VCaP (cell line): ENCODE data around the gene NLRP8.
"Not testable (repeated sequence)": the region's sequence is repeated elsewhere in the genome, so short reads cannot be mapped to it uniquely, and the experiment has no call there.

Source experiments
- H3K27ac ChIP-seq: fragments of 450-650 bp; 2 replicates; pipeline ENCODE4 v1.5.1; 2017
- CTCF ChIP-seq: fragments of 450-650 bp; conservative IDR thresholded peaks from 2 replicates; pipeline ENCODE4 v1.5.1; 2017; ENCODE audit warnings: mild to moderate bottlenecking, moderate library complexity

Gene NLRP8

GRCh38 chr19:55939206-55939605 is 8.4 kb upstream of the NLRP8 start:
- no peak for TF ChIP-seq CTCF
- no peak overlapping the region for H3K27ac ChIP-seq

GRCh38 chr19:55940306-55940705 is 7.3 kb upstream of the NLRP8 start:
- no peak overlapping the region for H3K27ac ChIP-seq
- TF ChIP-seq CTCF, result no peak

GRCh38 chr19:55950566-55950965 is 2.9 kb downstream of the NLRP8 start:
- H3K27ac ChIP-seq, result not testable (repeated sequence)

- peak overlapping the region; percentile 70 for H3K27ac ChIP-seq
- no peak for TF ChIP-seq CTCF
Observed at GRCh38 chr19:55956431-55956830, 8.8 kb downstream of the NLRP8 start.

- no peak for TF ChIP-seq CTCF
- H3K27ac ChIP-seq, result peak overlapping the region; percentile 60
Observed at GRCh38 chr19:55958356-55958755, 10.7 kb downstream of the NLRP8 start.

GRCh38 chr19:55959996-55960675 is 12.5 kb downstream of the NLRP8 start:
- no peak overlapping the region for H3K27ac ChIP-seq
- no peak for TF ChIP-seq CTCF

- TF ChIP-seq CTCF, result no peak
- no peak overlapping the region for H3K27ac ChIP-seq
Observed at GRCh38 chr19:55962186-55962585, 14.6 kb downstream of the NLRP8 start.

- no peak for TF ChIP-seq CTCF
- no peak overlapping the region for H3K27ac ChIP-seq
Observed at GRCh38 chr19:55973982-55974381, 26.4 kb downstream of the NLRP8 start.
